Right atrium auricular region (tissue), 2 donors: ENCODE data around the gene ATP2B2. TPM values are rescaled to one million over a fixed set of nuclear protein-coding genes. Genes with fewer than 3 reads are reported as not detected.

Experiments
- DNase-seq: peaks from one replicate; pipeline ENCODE4 v3.0.0-alpha.2; 2019; ENCODE audit warnings: low spot score
- H3K27ac ChIP-seq, 2 donors: fragments of 200-600 bp; sonication (generic); 1 replicate in 1 of 2; 2 replicates in 1 of 2; pipeline ENCODE4 v1.5.1; 2016 to 2019
- H3K27me3 ChIP-seq, 2 donors: fragments of 200-600 bp; sonication (generic); one replicate each; pipeline versions ENCODE4 v1.5.1 to v1.6.0; 2017 to 2019
- H3K36me3 ChIP-seq: fragments of 200-600 bp; sonication (generic); one replicate; pipeline ENCODE4 v1.5.1; 2016
- H3K4me1 ChIP-seq, 2 donors: fragments of 200-600 bp; sonication (generic); one replicate each; pipeline versions ENCODE4 v1.5.1 to v1.6.0; 2017 to 2019
- H3K4me3 ChIP-seq, 2 donors: fragments of 200-600 bp; sonication (generic); 1 replicate in 1 of 2; 2 replicates in 1 of 2; pipeline ENCODE4 v1.5.1; 2017 to 2019; ENCODE audit warnings: mild to moderate bottlenecking in 1 of 2, moderate library complexity in 1 of 2
- H3K9me3 ChIP-seq, 2 donors: fragments of 200-600 bp; sonication (generic); one replicate each; pipeline ENCODE4 v1.5.1; 2019
- total RNA-seq, 2 donors: library from RNA; depleted of rRNA; stranded (reverse); fragments of >200 nt; gene quantifications; one replicate each; pipeline ENCODE4 v1.1.0, GENCODE V29; 2016
- TF ChIP-seq, protein P1 (sequence below), 2 donors: fragments of 200-600 bp; sonication (generic); IDR thresholded peaks; one replicate each; pipeline ENCODE4 v1.5.1; 2019; ENCODE audit warnings: antibody characterized with exemption in 2 of 2

The ATP2B2 gene
- total RNA-seq, 2 donors from 2014 or later, result 0.12 to 0.15 TPM

DNA sequence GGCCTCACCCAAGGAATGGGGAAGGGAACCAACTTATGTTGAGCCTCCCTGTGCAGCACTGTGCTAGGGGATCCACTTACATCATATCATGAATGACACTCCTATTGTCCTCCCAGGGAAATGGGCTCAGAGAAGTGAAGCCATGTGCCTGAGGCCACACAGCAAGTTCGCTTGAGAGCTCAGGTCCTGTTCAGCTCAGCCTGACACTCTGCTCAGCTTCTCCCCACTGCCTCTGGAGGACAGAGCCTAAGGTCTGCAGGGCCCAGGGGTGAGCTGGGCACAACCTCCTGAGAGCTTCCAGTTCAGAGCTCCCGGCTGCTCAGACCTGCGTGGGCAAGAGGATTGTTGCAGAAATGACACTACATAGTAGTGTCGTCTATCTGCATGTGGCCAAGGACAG, 108.5 kb downstream of the ATP2B2 start:
- no peak overlapping the region for H3K27ac ChIP-seq
- TF ChIP-seq, protein P1, sequence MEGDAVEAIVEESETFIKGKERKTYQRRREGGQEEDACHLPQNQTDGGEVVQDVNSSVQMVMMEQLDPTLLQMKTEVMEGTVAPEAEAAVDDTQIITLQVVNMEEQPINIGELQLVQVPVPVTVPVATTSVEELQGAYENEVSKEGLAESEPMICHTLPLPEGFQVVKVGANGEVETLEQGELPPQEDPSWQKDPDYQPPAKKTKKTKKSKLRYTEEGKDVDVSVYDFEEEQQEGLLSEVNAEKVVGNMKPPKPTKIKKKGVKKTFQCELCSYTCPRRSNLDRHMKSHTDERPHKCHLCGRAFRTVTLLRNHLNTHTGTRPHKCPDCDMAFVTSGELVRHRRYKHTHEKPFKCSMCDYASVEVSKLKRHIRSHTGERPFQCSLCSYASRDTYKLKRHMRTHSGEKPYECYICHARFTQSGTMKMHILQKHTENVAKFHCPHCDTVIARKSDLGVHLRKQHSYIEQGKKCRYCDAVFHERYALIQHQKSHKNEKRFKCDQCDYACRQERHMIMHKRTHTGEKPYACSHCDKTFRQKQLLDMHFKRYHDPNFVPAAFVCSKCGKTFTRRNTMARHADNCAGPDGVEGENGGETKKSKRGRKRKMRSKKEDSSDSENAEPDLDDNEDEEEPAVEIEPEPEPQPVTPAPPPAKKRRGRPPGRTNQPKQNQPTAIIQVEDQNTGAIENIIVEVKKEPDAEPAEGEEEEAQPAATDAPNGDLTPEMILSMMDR (IDR thresholded peaks at IDR 0.05), result no peak
- no peaks in the 10 kb centered on the region for H3K9me3 ChIP-seq
- no peaks in the 10 kb centered on the region for H3K36me3 ChIP-seq
- no peak overlapping the region for H3K4me3 ChIP-seq
- no peak for DNase-seq
- H3K4me1 ChIP-seq, result no peaks in the 10 kb centered on the region
- H3K27me3 ChIP-seq, result no peaks in the 10 kb centered on the region

DNA sequence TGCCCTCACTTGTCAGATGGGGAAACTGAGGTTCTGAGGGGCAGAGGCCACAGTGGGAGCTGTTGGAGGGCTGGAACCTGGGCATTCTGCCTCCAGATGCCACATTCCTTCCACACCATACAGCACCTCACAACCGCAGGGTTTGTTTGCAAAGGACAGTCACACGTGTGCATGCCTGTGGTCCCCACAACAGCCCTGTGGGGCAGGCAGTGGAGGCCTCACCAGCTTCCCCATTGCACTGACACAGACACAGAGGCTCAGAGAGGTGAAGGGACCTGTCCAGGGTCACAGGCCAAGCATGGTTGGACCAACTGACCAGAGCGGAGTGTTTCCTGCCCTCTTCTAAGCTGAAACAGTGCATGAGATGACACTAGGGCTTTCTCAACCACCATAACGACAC, 109.3 kb downstream of the ATP2B2 start:
- no peak overlapping the region for H3K27ac ChIP-seq
- no peak overlapping the region for H3K4me3 ChIP-seq
- H3K27me3 ChIP-seq, result no peaks in the 10 kb centered on the region
- no peaks in the 10 kb centered on the region for H3K4me1 ChIP-seq
- H3K36me3 ChIP-seq, result no peaks in the 10 kb centered on the region
- no peak for DNase-seq
- H3K9me3 ChIP-seq, result no peaks in the 10 kb centered on the region
- TF ChIP-seq, protein P1 (IDR thresholded peaks at IDR 0.05), result no peak

DNA sequence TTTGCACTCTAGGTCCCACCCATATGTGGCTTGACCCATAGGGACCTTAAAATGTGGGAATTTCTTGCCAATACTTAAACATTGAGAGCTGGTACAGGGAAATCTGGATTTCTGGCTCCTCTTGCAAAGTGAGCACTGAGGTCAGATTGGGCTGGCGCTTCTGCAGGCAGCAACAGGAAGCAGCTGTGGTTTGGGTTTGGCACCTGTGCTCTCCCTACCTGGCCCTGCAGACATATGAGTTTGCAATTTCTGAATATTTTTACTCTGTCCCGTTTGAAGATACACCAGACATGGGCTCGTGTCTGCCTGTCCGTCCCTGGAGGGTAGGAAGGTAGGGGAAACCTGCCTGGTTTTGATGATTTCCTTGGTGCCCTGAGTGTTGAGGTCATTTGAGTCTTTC, 109.7 kb downstream of the ATP2B2 start:
- TF ChIP-seq, protein P1 (IDR thresholded peaks at IDR 0.05), result no peak

DNA sequence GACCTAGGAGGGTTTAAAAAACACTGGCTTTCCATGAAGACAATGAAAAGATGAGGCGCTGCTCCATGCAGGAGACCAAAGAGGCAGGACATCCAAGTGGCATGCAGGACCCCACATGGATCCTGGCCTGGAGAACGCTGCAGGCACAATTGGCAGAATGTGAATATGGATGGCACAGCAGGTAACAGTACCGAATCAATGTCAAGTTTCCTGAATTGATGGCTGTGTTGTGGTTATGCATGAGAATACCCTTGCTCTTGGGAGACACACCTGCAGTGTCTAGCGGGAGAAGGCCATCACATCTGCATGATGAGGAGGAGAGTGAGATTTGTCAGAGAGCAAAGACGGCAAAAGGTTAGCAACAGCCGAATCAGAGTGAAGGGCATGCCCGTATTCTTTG, 110.2 kb downstream of the ATP2B2 start:
- Histone ChIP-seq H3K4me1 (no peaks in the 10 kb centered on the region), H3K27me3 (no peaks in the 10 kb centered on the region), H3K4me3 (no peak overlapping the region), H3K9me3 (no peaks in the 10 kb centered on the region), H3K27ac (no peak overlapping the region), H3K36me3 (no peaks in the 10 kb centered on the region)
- no peak for DNase-seq
- TF ChIP-seq, protein P1 (IDR thresholded peaks at IDR 0.05), result no peak

More for the DNA sequence above, 109.7 kb downstream of the ATP2B2 start:
- no peaks in the 10 kb centered on the region for H3K4me1 ChIP-seq
- no peak overlapping the region for H3K4me3 ChIP-seq
- H3K9me3 ChIP-seq, result no peaks in the 10 kb centered on the region
- no peak overlapping the region for H3K27ac ChIP-seq
- H3K27me3 ChIP-seq, result no peaks in the 10 kb centered on the region
- H3K36me3 ChIP-seq, result no peaks in the 10 kb centered on the region
- DNase-seq, result no peak

DNA sequence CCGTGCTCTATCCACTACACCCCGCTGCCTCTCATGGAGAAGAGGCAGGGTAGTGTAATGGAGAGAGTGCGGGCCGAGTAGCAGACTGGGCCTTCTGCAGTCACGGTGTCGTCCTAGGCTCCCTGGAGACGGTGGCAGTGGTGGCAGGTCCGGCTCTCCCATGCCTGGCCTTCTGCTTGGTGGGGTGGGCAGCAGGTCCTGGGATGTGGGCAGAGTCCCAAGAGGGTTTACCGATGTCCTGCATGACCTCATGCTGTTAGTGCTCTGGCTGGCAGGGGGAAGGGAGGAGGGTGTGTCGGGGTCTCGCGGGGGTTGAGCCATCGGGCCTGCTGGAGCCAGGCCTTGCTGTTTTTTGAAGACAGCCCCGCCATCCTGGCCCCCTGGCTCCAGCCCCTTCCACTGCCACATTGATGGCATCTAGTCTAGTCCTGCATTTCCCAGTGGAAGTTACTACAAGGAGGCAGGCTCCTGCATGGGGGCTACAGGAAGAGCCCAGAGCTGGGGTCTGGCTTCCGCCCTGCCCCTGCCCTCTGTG, 110.8 kb downstream of the ATP2B2 start:
- H3K27ac ChIP-seq, result no peak overlapping the region

More for the DNA sequence above, 110.8 kb downstream of the ATP2B2 start:
- no peaks in the 10 kb centered on the region for H3K4me1 ChIP-seq
- no peak overlapping the region for H3K4me3 ChIP-seq
- no peak for DNase-seq
- TF ChIP-seq, protein P1 (IDR thresholded peaks at IDR 0.05), result no peak
- H3K36me3 ChIP-seq, result no peaks in the 10 kb centered on the region
- peaks cover 0 to 3% of the 10 kb centered on the region in 2 donors for H3K9me3 ChIP-seq
- H3K27me3 ChIP-seq, result no peaks in the 10 kb centered on the region
